Neural cell (in vitro differentiated cells): Measurements from ENCODE around the gene ST6GALNAC3.

Experiments used
- EZH2 ChIP-seq: fragments of 200-600, 300-800 bp; shearing (Covaris generic), sonication (generic); IDR thresholded peaks from 2 replicates; pipeline ENCODE4 v1.6.1; 2014; ENCODE audit warnings: antibody characterized with exemption, low read length, borderline replicate concordance, mild to moderate bottlenecking; ENCODE audit not compliant: insufficient read depth, poor library complexity, severe bottlenecking
- POLR2AphosphoS5 ChIP-seq: IDR thresholded peaks from 2 replicates; pipeline ENCODE4 v1.6.1; 2012
- RAD21 ChIP-seq: fragments of 450-650 bp; conservative IDR thresholded peaks from 2 replicates; pipeline ENCODE4 v1.6.1; 2014; ENCODE audit warnings: antibody characterized with exemption, mild to moderate bottlenecking, moderate library complexity
- TF ChIP-seq, protein P1 (sequence below): fragments of 450-650 bp; IDR thresholded peaks from 2 replicates; pipeline ENCODE4 v1.5.1; 2014; ENCODE audit warnings: antibody characterized with exemption, mild to moderate bottlenecking, moderate library complexity; ENCODE audit not compliant: poor library complexity, severe bottlenecking
- TF ChIP-seq, protein P2 (sequence below): IDR thresholded peaks from 2 replicates; pipeline ENCODE4 v1.6.1; 2012; ENCODE audit warnings: borderline replicate concordance

DNA sequence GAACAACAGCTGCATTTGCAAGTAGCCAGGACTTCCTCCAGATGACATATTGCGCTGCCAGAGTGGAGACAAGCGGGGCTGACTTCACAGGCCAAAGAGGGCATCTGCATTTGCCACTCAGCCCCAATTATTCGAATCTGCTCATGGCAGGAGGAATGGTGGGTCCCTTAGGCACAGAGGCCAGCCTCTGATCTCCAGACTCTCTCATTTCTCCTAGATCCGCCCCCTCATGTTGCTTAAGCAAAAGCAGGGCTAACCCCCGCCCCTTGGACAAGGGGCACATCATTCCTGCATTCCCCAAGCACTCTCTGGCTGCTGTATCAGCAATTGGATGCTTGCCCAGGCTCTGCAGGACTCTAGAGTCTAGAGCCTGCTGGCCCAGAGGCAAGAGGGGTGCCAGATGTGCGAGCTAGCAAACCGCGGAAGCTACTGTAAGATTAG, 262.4 kb downstream of the ST6GALNAC3 start:
- TF ChIP-seq, protein P1, sequence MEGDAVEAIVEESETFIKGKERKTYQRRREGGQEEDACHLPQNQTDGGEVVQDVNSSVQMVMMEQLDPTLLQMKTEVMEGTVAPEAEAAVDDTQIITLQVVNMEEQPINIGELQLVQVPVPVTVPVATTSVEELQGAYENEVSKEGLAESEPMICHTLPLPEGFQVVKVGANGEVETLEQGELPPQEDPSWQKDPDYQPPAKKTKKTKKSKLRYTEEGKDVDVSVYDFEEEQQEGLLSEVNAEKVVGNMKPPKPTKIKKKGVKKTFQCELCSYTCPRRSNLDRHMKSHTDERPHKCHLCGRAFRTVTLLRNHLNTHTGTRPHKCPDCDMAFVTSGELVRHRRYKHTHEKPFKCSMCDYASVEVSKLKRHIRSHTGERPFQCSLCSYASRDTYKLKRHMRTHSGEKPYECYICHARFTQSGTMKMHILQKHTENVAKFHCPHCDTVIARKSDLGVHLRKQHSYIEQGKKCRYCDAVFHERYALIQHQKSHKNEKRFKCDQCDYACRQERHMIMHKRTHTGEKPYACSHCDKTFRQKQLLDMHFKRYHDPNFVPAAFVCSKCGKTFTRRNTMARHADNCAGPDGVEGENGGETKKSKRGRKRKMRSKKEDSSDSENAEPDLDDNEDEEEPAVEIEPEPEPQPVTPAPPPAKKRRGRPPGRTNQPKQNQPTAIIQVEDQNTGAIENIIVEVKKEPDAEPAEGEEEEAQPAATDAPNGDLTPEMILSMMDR, result no peak
- TF ChIP-seq RAD21, result no peak
- TF ChIP-seq, protein P2, sequence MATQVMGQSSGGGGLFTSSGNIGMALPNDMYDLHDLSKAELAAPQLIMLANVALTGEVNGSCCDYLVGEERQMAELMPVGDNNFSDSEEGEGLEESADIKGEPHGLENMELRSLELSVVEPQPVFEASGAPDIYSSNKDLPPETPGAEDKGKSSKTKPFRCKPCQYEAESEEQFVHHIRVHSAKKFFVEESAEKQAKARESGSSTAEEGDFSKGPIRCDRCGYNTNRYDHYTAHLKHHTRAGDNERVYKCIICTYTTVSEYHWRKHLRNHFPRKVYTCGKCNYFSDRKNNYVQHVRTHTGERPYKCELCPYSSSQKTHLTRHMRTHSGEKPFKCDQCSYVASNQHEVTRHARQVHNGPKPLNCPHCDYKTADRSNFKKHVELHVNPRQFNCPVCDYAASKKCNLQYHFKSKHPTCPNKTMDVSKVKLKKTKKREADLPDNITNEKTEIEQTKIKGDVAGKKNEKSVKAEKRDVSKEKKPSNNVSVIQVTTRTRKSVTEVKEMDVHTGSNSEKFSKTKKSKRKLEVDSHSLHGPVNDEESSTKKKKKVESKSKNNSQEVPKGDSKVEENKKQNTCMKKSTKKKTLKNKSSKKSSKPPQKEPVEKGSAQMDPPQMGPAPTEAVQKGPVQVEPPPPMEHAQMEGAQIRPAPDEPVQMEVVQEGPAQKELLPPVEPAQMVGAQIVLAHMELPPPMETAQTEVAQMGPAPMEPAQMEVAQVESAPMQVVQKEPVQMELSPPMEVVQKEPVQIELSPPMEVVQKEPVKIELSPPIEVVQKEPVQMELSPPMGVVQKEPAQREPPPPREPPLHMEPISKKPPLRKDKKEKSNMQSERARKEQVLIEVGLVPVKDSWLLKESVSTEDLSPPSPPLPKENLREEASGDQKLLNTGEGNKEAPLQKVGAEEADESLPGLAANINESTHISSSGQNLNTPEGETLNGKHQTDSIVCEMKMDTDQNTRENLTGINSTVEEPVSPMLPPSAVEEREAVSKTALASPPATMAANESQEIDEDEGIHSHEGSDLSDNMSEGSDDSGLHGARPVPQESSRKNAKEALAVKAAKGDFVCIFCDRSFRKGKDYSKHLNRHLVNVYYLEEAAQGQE, result no peak
- no peak for TF ChIP-seq POLR2AphosphoS5
- TF ChIP-seq EZH2, result no peak
